Measurements from ENCODE around the gene NPTX2. TPM values are rescaled to one million over a fixed set of nuclear protein-coding genes. Genes with fewer than 3 reads are reported as not detected.

NPTX2 gene
- total RNA-seq, 1 experiment from 2014 or later = not detected

GRCh38 chr7:98598846-98599615 lies 18.1 kb upstream of the NPTX2 start:
- Histone ChIP-seq H3K9me3 (ENCODE audit: insufficient read depth, low read depth) (no peaks in the 10 kb centered on the region), H3K27me3 (ENCODE audit: insufficient read depth, low read depth) (peaks cover 86% of the 10 kb centered on the region), H3K9me2 (ENCODE audit: insufficient read depth) (no peaks in the 10 kb centered on the region), H2AFZ (no peak overlapping the region), H3K4me3 (no peak overlapping the region), H4K20me1 (ENCODE audit: insufficient read depth) (no peaks in the 10 kb centered on the region), H3F3A (ENCODE audit: insufficient read depth, low read depth) (no peaks in the 10 kb centered on the region), H3K27ac (no peak overlapping the region), H3K36me3 (ENCODE audit: low read depth) (no peaks in the 10 kb centered on the region), H3K4me2 (no peak overlapping the region), H3K79me2 (ENCODE audit: low read depth) (no peaks in the 10 kb centered on the region), H3K4me1 (replicated peaks; ENCODE audit: insufficient read depth) (no peaks in the 10 kb centered on the region)
- no TSS peak for BruUV-seq (replicated peaks)
- intact Hi-C loops (cut with micrococcal nuclease; ENCODE audit: unreplicated experiment) = no loop called here
- CTCF ChIA-PET = no interaction called here
- no peak for DNase-seq
- TF ChIP-seq, protein P1, sequence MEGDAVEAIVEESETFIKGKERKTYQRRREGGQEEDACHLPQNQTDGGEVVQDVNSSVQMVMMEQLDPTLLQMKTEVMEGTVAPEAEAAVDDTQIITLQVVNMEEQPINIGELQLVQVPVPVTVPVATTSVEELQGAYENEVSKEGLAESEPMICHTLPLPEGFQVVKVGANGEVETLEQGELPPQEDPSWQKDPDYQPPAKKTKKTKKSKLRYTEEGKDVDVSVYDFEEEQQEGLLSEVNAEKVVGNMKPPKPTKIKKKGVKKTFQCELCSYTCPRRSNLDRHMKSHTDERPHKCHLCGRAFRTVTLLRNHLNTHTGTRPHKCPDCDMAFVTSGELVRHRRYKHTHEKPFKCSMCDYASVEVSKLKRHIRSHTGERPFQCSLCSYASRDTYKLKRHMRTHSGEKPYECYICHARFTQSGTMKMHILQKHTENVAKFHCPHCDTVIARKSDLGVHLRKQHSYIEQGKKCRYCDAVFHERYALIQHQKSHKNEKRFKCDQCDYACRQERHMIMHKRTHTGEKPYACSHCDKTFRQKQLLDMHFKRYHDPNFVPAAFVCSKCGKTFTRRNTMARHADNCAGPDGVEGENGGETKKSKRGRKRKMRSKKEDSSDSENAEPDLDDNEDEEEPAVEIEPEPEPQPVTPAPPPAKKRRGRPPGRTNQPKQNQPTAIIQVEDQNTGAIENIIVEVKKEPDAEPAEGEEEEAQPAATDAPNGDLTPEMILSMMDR (conservative IDR thresholded peaks at IDR 0.05) = no peak
- no peak for TF ChIP-seq EZH2 (IDR thresholded peaks at IDR 0.05; ENCODE audit: low read depth)
- POLR2A ChIA-PET (ENCODE audit: unreplicated experiment) = interaction anchor here (0.6 kb wide), 1 partner anchor 800 kb away, joined by 3 read pairs; no protein-coding TSS in a partner anchor

- H3K9me3 ChIP-seq (ENCODE audit: insufficient read depth, low read depth) = no peaks in the 10 kb centered on the region
- H3K9me2 ChIP-seq (ENCODE audit: insufficient read depth) = no peaks in the 10 kb centered on the region
- POLR2A ChIA-PET (ENCODE audit: unreplicated experiment) = no interaction called here
- CTCF ChIA-PET = no interaction called here
- H2AFZ ChIP-seq = no peak overlapping the region
- H3K36me3 ChIP-seq (ENCODE audit: low read depth) = no peaks in the 10 kb centered on the region
- H3K4me1 ChIP-seq (replicated peaks; ENCODE audit: insufficient read depth) = no peaks in the 10 kb centered on the region
- intact Hi-C loops (cut with micrococcal nuclease; ENCODE audit: unreplicated experiment) = no loop called here
- no peak overlapping the region for H3K27ac ChIP-seq
- DNase-seq = no peak
- H3K27me3 ChIP-seq (ENCODE audit: insufficient read depth, low read depth) = peaks cover 79% of the 10 kb centered on the region
- no peak overlapping the region for H3K4me2 ChIP-seq
- no peak for TF ChIP-seq EZH2 (IDR thresholded peaks at IDR 0.05; ENCODE audit: low read depth)
- H4K20me1 ChIP-seq (ENCODE audit: insufficient read depth) = no peaks in the 10 kb centered on the region
- H3K4me3 ChIP-seq = no peak overlapping the region
- H3K79me2 ChIP-seq (ENCODE audit: low read depth) = no peaks in the 10 kb centered on the region
- BruUV-seq (replicated peaks) = no TSS peak
- H3F3A ChIP-seq (ENCODE audit: insufficient read depth, low read depth) = no peaks in the 10 kb centered on the region
Observed at GRCh38 chr7:98599886-98600285, 17.2 kb upstream of the NPTX2 start.

DNA sequence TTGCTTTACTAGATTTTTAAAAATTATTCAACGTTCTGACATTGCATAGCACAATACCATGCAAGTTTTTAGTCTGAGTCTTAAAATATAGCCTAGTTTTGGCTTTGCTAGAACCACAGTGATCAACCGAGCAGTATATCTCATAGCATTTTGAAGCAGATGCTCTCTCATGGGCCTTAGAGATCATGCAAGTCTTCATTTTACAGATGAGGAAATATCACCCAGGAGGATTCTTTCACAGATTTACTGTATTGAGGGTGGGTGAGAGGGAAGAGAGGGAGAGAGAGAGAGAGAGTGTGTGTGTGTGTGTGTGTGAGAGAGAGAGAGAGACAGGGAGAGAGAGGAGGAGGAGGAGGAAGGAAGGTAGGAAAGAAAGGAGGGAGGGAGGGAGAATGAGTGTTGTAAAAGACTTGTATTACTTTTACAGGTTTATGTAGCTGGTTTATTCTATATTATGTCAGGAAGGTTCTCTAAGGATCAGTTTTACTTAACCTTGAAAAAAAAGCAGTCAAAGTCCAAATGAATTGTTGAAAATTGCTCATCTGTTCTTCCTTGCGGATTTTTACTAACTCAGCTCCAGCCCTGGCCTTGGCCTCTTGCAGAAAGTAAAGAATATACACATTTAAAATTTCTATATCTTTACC lies 14.2 kb upstream of the NPTX2 start:
- H3F3A ChIP-seq (ENCODE audit: insufficient read depth, low read depth) = no peaks in the 10 kb centered on the region
- H4K20me1 ChIP-seq (ENCODE audit: insufficient read depth) = no peaks in the 10 kb centered on the region
- TF ChIP-seq, protein P1 (conservative IDR thresholded peaks at IDR 0.05) = no peak
- no peak for TF ChIP-seq EZH2 (IDR thresholded peaks at IDR 0.05; ENCODE audit: low read depth)
- peaks cover 78% of the 10 kb centered on the region for H3K27me3 ChIP-seq (ENCODE audit: insufficient read depth, low read depth)
- H3K36me3 ChIP-seq (ENCODE audit: low read depth) = no peaks in the 10 kb centered on the region
- H3K27ac ChIP-seq = no peak overlapping the region
- CTCF ChIA-PET = no interaction called here
- H3K9me2 ChIP-seq (ENCODE audit: insufficient read depth) = no peaks in the 10 kb centered on the region
- no peak overlapping the region for H3K4me3 ChIP-seq
- H3K9me3 ChIP-seq (ENCODE audit: insufficient read depth, low read depth) = no peaks in the 10 kb centered on the region
- no TSS peak for BruUV-seq (replicated peaks)
- intact Hi-C loops (cut with micrococcal nuclease; ENCODE audit: unreplicated experiment) = no loop called here
- no peak for DNase-seq
- H3K79me2 ChIP-seq (ENCODE audit: low read depth) = no peaks in the 10 kb centered on the region
- POLR2A ChIA-PET (ENCODE audit: unreplicated experiment) = no interaction called here
- H3K4me1 ChIP-seq (replicated peaks; ENCODE audit: insufficient read depth) = no peaks in the 10 kb centered on the region
- no peak overlapping the region for H2AFZ ChIP-seq
- H3K4me2 ChIP-seq = no peak overlapping the region
